ENCODE results near the gene CNKSR2.

The CNKSR2 gene

GRCh38 chrX:21675931-21676330 lies 301.7 kb downstream of the CNKSR2 start:
- no peak for DNase-seq (ENCODE audit: low read depth)

GRCh38 chrX:21678048-21678612 lies 303.9 kb downstream of the CNKSR2 start:
- DNase-seq (ENCODE audit: low read depth): no peak

- DNase-seq (ENCODE audit: low read depth): peak; percentile 10
Observed at GRCh38 chrX:21683941-21684340, 309.7 kb downstream of the CNKSR2 start.

- DNase-seq (ENCODE audit: low read depth): no peak
Observed at GRCh38 chrX:21691512-21692018, 317.3 kb downstream of the CNKSR2 start.

- no peak for DNase-seq (ENCODE audit: low read depth)
Observed at GRCh38 chrX:21698272-21698671, 324.1 kb downstream of the CNKSR2 start.

GRCh38 chrX:21699136-21699535 lies 324.9 kb downstream of the CNKSR2 start:
- no peak for DNase-seq (ENCODE audit: low read depth)

- no peak for DNase-seq (ENCODE audit: low read depth)
Observed at GRCh38 chrX:21700275-21700674, 326.1 kb downstream of the CNKSR2 start.

GRCh38 chrX:21700967-21701366 lies 326.7 kb downstream of the CNKSR2 start:
- DNase-seq (ENCODE audit: low read depth): no peak

- no peak for DNase-seq (ENCODE audit: low read depth)
Observed at GRCh38 chrX:21702725-21703124, 328.5 kb downstream of the CNKSR2 start.

Measured in GM04504 (cell line).